CD4-positive, alpha-beta T cell (primary cell): Measurements from ENCODE around the gene CCNE1. TPM values are rescaled to one million over a fixed set of nuclear protein-coding genes. Genes with fewer than 3 reads are reported as not detected.

Experiments
- ATAC-seq: fragments of 200-7000 bp; cut with Tn5 transposase; one replicate; pipeline ENCODE4 v1.10.0; 2022; ENCODE audit warnings: mild to moderate bottlenecking; ENCODE audit not compliant: poor library complexity
- CTCF ChIA-PET: fragments of 350-600 bp; sonication (Branson Sonifier 250); formaldehyde crosslinking; loops from one replicate; lab custom pipeline; 2021; ENCODE audit warnings: antibody characterized with exemption, inconsistent platforms; lab: Charles Lee
- POLR2A ChIA-PET: fragments of 350-600 bp; sonication (Branson Sonifier 250); formaldehyde crosslinking; loops from one replicate; lab custom pipeline; 2021; ENCODE audit warnings: antibody characterized with exemption, inconsistent platforms; lab: Charles Lee
- DNase-seq, 14 experiments: peaks; one replicate each; pipeline ENCODE4 v3.0.0-alpha.2; 2013 to 2020; ENCODE audit warnings: mixed read lengths in 2 of 14
- H3K27ac ChIP-seq, 2 donors: one replicate each; pipeline versions ENCODE4 v1.5.1 to v1.7.0; 2013; ENCODE audit warnings: low read length in 2 of 2, low read depth in 1 of 2, mild to moderate bottlenecking in 1 of 2
- H3K27me3 ChIP-seq, 2 experiments: 1 replicate in 1 of 2; 2 replicates in 1 of 2; pipeline versions ENCODE4 v1.6.1 to v1.7.0; 2013; ENCODE audit warnings: low read length in 2 of 2, control low read depth in 1 of 2, mild to moderate bottlenecking in 1 of 2, moderate library complexity in 1 of 2; ENCODE audit not compliant: insufficient read depth in 2 of 2, control insufficient read depth in 1 of 2
- H3K36me3 ChIP-seq: one replicate; pipeline ENCODE4 v1.6.1; 2013; ENCODE audit warnings: low read length, control low read depth; ENCODE audit not compliant: insufficient read depth
- H3K4me1 ChIP-seq: one replicate; pipeline ENCODE4 v1.6.1; 2013; ENCODE audit warnings: low read length, control low read depth; ENCODE audit not compliant: insufficient read depth
- H3K4me3 ChIP-seq: one replicate; pipeline ENCODE4 v1.5.1; 2013; ENCODE audit warnings: mild to moderate bottlenecking, low read length, moderate library complexity
- H3K9me3 ChIP-seq, 2 experiments: 1 replicate in 1 of 2; 2 replicates in 1 of 2; pipeline versions ENCODE4 v1.6.1 to v1.7.0; 2013; ENCODE audit warnings: low read length in 2 of 2, mild to moderate bottlenecking in 2 of 2, control low read depth in 1 of 2, moderate library complexity in 1 of 2; ENCODE audit not compliant: control insufficient read depth in 1 of 2, insufficient read depth in 1 of 2
- H3K27ac Mint-ChIP-seq: one replicate; pipeline ENCODE4 v1.8.0; 2020; ENCODE audit warnings: mixed read lengths
- H3K27me3 Mint-ChIP-seq: one replicate; pipeline ENCODE4 v1.8.0; 2021; ENCODE audit warnings: mixed read lengths
- H3K36me3 Mint-ChIP-seq: one replicate; pipeline ENCODE4 v1.8.0; 2021; ENCODE audit warnings: low read depth, mixed read lengths
- H3K4me1 Mint-ChIP-seq: one replicate; pipeline ENCODE4 v1.8.0; 2021; ENCODE audit warnings: low read depth, mixed read lengths
- H3K4me3 Mint-ChIP-seq: one replicate; pipeline ENCODE4 v1.8.0; 2020; ENCODE audit warnings: mild to moderate bottlenecking, mixed read lengths
- H3K9me3 Mint-ChIP-seq: one replicate; pipeline ENCODE4 v1.8.0; 2020; ENCODE audit warnings: mixed read lengths
- CTCF ChIP-seq: fragments of 200-600 bp; IDR thresholded peaks from one replicate; pipeline ENCODE4 v1.8.0; 2022; ENCODE audit warnings: antibody characterized with exemption, mild to moderate bottlenecking
- intact Hi-C, 2 experiments: fragments of 100-400 bp; cut with DNase I in 1 of 2; cut with micrococcal nuclease in 1 of 2; formaldehyde crosslinking; loops; one replicate each; pipeline versions ENCODE4 v1.15.1 to v1.9.0; 2023 to 2025; cut with DNase I, micrococcal nuclease
- total RNA-seq, 174 experiments: library from RNA in 2 of 174; stranded (reverse) in 2 of 174; gene quantifications; one replicate each; pipeline ENCODE4 v1.2.3 and lab custom pipeline; 2021 to 2026

Gene CCNE1
- total RNA-seq, 2 experiments from 2014 or later, result 4.9 to 5.6 TPM

GRCh38 chr19:29777781-29778309, 33.9 kb upstream of the CCNE1 start:
- Mint-ChIP-seq H3K4me3 (no peak overlapping the region), H3K27ac (no peak overlapping the region), H3K27me3 (no peaks in the 10 kb centered on the region), H3K9me3 (no peaks in the 10 kb centered on the region), H3K36me3 (no peaks in the 10 kb centered on the region), H3K4me1 (no peaks in the 10 kb centered on the region)
- H3K27me3 ChIP-seq, result no peaks in the 10 kb centered on the region
- no peaks in the 10 kb centered on the region for H3K4me1 ChIP-seq
- H3K4me3 ChIP-seq, result no peak overlapping the region
- no peak overlapping the region for H3K27ac ChIP-seq
- ChIA-PET CTCF (no interaction called here), POLR2A (no interaction called here)
- intact Hi-C loops, result no loop called here
- no peak for TF ChIP-seq CTCF
- H3K36me3 ChIP-seq, result no peaks in the 10 kb centered on the region
- no peak for DNase-seq
- no peaks in the 10 kb centered on the region for H3K9me3 ChIP-seq
- ATAC-seq, result no peak

- POLR2A ChIA-PET, result no interaction called here
- no peak for TF ChIP-seq CTCF
These were observed 31.9 kb upstream of the CCNE1 start for GRCh38 chr19:29779921-29780320.

GRCh38 chr19:29781386-29782259, 30.2 kb upstream of the CCNE1 start:
- Histone ChIP-seq H3K27ac (no peak overlapping the region), H3K9me3 (peaks cover 0 to 4% of the 10 kb centered on the region in 2 experiments), H3K27me3 (no peaks in the 10 kb centered on the region), H3K36me3 (no peaks in the 10 kb centered on the region), H3K4me1 (no peaks in the 10 kb centered on the region), H3K4me3 (no peak overlapping the region)
- H3K27ac Mint-ChIP-seq, result no peak overlapping the region
- CTCF ChIA-PET, result no interaction called here
- no peaks in the 10 kb centered on the region for H3K9me3 Mint-ChIP-seq
- intact Hi-C loops, result no loop called here
- DNase-seq (no peak), ATAC-seq (no peak)
- no peak overlapping the region for H3K4me3 Mint-ChIP-seq
- no peaks in the 10 kb centered on the region for H3K4me1 Mint-ChIP-seq
- POLR2A ChIA-PET, result no interaction called here
- no peaks in the 10 kb centered on the region for H3K27me3 Mint-ChIP-seq
- no peaks in the 10 kb centered on the region for H3K36me3 Mint-ChIP-seq
- no peak for TF ChIP-seq CTCF

More at GRCh38 chr19:29779921-29780320, 31.9 kb upstream of the CCNE1 start:
- Histone ChIP-seq H3K27ac (no peak overlapping the region), H3K36me3 (no peaks in the 10 kb centered on the region), H3K4me3 (no peak overlapping the region), H3K9me3 (no peaks in the 10 kb centered on the region), H3K4me1 (no peaks in the 10 kb centered on the region), H3K27me3 (no peaks in the 10 kb centered on the region)
- Mint-ChIP-seq H3K27me3 (no peaks in the 10 kb centered on the region), H3K4me1 (no peaks in the 10 kb centered on the region), H3K4me3 (no peak overlapping the region), H3K36me3 (no peaks in the 10 kb centered on the region), H3K9me3 (no peaks in the 10 kb centered on the region), H3K27ac (no peak overlapping the region)
- ATAC-seq, result peak; percentile 39
- intact Hi-C loops, result no loop called here
- CTCF ChIA-PET, result interaction anchor here (1.2 kb wide), 1 partner anchor 17 kb away, joined by 3 read pairs; no protein-coding TSS in a partner anchor
- peak in 1 of 14 experiments; percentile 8 for DNase-seq
